HUES6 (cell line): ENCODE measurements around the gene KRT77.

ENCODE experiments used
- H3K27ac ChIP-seq: 2 replicates; pipeline ENCODE4 v1.7.0; 2013; ENCODE audit warnings: low read depth, mild to moderate bottlenecking, low read length, inconsistent platforms
- H3K27me3 ChIP-seq: 2 replicates; pipeline ENCODE4 v1.6.1; 2013; ENCODE audit warnings: low read length; ENCODE audit not compliant: control insufficient read depth, insufficient read depth
- H3K36me3 ChIP-seq: 2 replicates; pipeline ENCODE4 v1.6.1; 2013; ENCODE audit warnings: low read length; ENCODE audit not compliant: control insufficient read depth, insufficient read depth
- H3K4me1 ChIP-seq: 2 replicates; pipeline ENCODE4 v1.6.1; 2013; ENCODE audit warnings: low read length; ENCODE audit not compliant: control insufficient read depth, insufficient read depth
- H3K4me3 ChIP-seq: 2 replicates; pipeline ENCODE4 v1.5.1; 2013; ENCODE audit warnings: low read depth, low read length
- H3K9ac ChIP-seq: one replicate; pipeline ENCODE4 v1.6.1; 2013; ENCODE audit warnings: mild to moderate bottlenecking, low read length
- H3K9me3 ChIP-seq: 2 replicates; pipeline ENCODE4 v1.6.1; 2013; ENCODE audit warnings: low read depth, low read length; ENCODE audit not compliant: control insufficient read depth, insufficient read depth

The KRT77 gene

DNA sequence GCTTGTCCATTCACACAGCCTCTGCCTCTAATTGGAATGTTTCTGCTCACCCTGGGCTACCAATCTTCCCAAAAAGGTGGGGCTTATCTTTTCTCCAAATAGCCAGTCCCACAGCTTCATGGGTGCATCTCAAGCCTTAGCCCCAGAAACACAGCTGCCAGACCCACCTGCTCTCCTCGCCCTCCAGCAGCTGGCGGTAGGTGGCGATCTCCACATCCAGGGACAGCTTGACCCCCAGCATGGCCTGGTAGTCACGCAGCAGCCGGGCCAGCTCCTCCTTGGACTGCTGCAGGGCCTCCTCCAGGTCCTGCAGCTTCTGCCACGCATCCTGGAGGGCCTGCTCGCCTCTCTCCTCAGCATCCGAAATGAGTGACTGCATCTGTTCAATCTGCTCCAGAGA is 11.1 kb downstream of the KRT77 start:
- H3K27ac ChIP-seq = no peak overlapping the region
- no peaks in the 10 kb centered on the region for H3K9me3 ChIP-seq
- H3K27me3 ChIP-seq = peaks cover 65% of the 10 kb centered on the region
- no peak overlapping the region for H3K4me3 ChIP-seq
- no peaks in the 10 kb centered on the region for H3K36me3 ChIP-seq
- no peak overlapping the region for H3K9ac ChIP-seq
- H3K4me1 ChIP-seq = peaks cover 7% of the 10 kb centered on the region

DNA sequence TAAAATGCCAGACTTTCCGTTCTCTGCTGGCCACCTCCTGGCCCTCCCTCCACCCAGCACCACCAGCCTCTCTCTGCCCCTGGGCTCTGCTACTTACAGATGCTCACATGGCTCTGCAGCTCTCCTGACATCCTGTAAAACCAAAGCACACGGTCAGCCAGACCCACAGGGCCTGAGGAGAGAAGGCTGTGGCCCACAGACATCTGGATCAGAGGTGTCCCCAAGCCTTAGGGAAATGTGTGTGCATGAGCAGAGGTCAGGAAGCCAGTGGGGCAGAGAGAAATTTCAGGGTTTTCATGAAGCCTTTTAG is 11.5 kb downstream of the KRT77 start:
- Histone ChIP-seq H3K27me3 (peaks cover 69% of the 10 kb centered on the region), H3K9ac (no peak overlapping the region), H3K4me1 (peaks cover 7% of the 10 kb centered on the region), H3K4me3 (no peak overlapping the region), H3K9me3 (no peaks in the 10 kb centered on the region), H3K36me3 (no peaks in the 10 kb centered on the region), H3K27ac (no peak overlapping the region)

DNA sequence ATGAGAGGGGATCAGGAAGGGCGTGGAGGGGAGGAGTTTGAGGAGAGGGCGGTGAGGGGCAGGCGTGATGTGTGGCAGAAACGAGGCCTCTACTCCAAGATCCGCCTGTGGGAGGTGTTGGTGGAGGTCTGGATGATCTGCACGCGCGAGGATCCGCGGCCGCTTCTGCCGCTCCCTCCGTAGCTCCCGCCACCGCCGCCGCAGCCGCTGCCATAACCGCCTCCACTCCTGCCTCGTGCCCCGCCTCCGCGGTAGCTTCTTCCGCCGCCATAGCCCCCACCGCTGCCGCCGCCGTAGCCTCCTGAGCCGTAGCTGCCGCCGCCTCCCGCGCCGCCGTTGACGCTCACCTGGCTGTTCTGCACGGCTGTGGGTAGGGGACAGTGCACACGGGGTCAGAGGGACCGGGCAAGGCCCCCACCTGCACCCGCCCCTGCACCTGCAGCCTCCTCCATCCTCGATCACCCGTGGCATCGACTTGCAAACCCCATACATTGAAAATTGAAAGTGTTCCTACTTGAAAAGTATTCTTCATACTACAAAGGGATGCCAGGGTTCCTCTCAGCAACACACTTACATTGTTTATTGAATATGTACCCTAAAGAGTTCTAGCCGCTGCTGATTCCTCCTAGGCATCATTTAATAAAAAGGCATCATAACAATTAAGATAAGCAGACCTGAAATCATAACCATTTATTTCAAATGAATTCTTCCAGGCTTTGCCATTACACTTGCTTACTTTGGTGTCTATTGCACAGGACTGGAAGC is 12.1 kb downstream of the KRT77 start:
- Histone ChIP-seq H3K9me3 (no peaks in the 10 kb centered on the region), H3K4me1 (peaks cover 7% of the 10 kb centered on the region), H3K4me3 (peak overlapping the region; percentile 50), H3K27ac (no peak overlapping the region), H3K9ac (no peak overlapping the region), H3K36me3 (no peaks in the 10 kb centered on the region), H3K27me3 (peaks cover 74% of the 10 kb centered on the region)

DNA sequence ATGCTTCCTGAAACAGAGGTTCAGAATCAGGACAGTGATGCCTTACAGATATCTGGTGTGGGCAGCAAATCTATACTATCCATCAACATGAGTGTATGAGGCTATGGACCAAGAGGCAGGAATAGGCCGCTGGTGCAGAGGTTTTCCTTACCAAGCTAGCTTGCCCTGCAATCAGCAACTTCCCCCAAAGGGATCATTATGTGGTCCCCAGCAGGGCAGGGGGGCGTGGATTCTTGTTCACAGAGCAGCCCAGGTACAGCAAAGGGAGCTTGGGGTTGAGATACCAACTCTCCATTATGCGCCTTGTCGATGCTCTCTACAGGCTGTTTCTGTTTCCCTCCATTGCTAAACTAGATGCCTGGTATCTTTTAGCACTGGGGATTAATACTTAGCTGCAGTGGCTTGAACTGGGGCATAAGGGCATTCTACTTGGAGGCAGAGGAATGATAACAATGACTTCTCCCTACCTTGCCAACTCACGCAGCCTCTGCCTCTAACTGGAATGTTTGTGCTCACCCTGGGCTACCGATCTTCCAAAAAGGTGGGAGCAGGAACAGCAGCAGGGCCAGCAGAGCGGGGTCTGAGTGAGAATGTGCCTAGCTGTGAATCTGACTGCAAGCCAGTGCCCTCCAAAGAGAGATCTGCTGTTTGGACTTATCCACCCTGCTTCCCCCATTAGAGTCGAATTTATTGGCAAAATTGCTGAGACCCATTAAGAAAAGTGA is 12.8 kb downstream of the KRT77 start:
- no peak overlapping the region for H3K9ac ChIP-seq
- no peak overlapping the region for H3K27ac ChIP-seq
- H3K4me1 ChIP-seq = peaks cover 7% of the 10 kb centered on the region
- H3K9me3 ChIP-seq = no peaks in the 10 kb centered on the region
- peak overlapping the region; percentile 50 for H3K4me3 ChIP-seq
- peaks cover 80% of the 10 kb centered on the region for H3K27me3 ChIP-seq
- H3K36me3 ChIP-seq = no peaks in the 10 kb centered on the region

DNA sequence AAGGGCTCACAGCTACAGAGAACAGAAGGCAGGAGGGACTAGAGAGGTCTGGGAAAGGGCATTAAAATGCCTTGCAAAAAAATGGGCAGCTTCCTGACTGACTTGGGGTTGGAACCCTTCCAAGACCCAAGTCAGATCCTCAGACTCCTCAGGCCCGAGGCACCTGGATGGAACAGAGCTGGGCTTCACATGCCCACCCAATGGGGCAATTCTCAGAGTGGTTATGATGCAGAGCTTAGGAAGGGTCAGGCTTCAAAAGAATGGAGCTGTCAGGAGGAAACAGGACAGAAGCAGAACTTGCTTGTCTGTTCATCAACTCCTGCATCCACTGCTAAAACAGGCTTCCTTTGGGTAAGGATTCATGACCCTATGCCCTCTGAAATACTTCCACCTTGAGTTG is 13.4 kb downstream of the KRT77 start:
- no peak overlapping the region for H3K4me3 ChIP-seq
- H3K27me3 ChIP-seq = peaks cover 80% of the 10 kb centered on the region
- no peak overlapping the region for H3K27ac ChIP-seq
- H3K9ac ChIP-seq = no peak overlapping the region
- no peaks in the 10 kb centered on the region for H3K36me3 ChIP-seq
- no peaks in the 10 kb centered on the region for H3K9me3 ChIP-seq
- peaks cover 7% of the 10 kb centered on the region for H3K4me1 ChIP-seq

DNA sequence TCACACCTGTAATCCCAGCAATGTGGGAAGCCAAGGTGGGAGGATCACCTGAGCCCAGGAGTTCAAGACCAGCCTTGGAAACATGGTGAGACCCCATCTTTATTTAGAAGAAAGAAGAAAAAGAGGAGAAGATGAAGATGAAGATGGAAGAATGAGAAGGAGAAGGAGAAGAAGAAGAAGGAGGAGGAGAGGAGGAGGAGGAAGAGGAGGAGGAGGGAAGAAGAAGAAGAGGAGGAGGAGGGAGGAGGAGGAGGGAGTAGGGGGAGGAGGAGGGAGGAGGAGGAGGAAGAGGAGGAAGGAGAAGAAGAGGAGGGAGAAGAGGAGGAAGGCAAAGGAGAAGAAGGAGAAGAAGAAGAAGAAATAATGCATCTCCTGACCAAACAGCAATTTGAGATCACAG is 14.1 kb downstream of the KRT77 start:
- Histone ChIP-seq H3K27me3 (peaks cover 78% of the 10 kb centered on the region), H3K36me3 (no peaks in the 10 kb centered on the region), H3K27ac (no peak overlapping the region), H3K9me3 (no peaks in the 10 kb centered on the region), H3K9ac (no peak overlapping the region), H3K4me3 (no peak overlapping the region), H3K4me1 (peaks cover 7% of the 10 kb centered on the region)

DNA sequence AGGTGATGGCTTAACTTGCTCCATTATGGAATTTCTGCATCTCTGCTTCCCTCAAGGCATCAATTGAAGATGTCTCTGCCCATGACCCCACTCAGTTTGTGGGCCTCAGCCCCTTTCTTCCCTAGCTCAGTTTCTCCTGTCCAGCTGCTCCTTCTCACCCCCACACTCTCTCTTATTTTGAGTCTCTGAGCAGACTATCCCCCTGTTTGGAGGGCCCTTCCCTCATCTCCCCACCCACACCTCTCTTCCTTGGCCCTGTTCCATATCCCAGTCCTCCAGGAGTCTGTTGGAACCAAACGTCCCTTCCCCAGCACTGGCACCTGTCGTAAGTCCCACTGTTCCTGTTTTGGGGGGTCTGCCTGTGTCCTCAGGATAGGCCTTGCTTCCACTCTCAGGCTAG is 14.8 kb downstream of the KRT77 start:
- Histone ChIP-seq H3K27ac (no peak overlapping the region), H3K27me3 (peaks cover 77% of the 10 kb centered on the region)

DNA sequence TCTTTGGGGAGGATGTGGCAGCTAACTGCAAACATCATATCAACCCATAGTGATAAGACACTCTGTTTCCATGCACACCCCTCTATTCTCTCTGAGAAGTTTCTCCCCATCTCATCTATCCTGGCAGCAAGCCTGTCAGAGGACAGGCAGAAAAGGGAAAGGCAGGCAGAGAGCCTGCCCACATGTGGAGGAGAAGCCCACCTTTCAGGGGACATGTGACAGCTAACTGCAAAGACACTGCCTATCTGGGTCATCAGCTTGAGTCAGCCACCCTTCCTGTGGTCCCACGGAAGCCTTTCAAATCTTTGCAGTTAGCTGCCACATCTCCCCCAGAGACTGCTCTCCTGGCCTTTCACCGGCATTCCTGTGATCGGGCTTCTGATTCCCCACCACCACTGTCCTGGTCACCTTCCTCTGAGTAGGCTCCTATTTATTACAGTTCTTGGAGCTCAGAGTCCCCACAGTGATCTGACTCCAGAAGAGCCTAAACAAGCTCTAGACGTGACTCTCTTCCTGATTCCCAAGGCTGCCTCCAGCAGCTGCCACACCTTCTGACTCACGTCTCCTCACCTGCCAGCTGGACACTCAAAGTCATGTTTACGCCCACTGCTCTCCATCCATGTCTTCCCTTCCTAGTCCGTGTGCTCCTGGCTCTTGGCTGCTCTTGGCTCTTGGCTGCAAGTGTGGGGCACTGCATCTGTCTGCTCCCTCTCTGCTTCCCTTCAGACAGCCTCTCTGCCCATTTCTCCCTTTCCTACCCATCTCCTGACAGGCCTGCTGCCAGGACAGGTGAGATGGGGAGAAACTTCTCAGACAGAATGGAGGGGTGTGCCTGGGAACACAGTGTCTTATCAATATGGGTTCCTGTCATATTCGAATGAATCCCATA is 15.6 kb downstream of the KRT77 start:
- peaks cover 70% of the 10 kb centered on the region for H3K27me3 ChIP-seq
- H3K9me3 ChIP-seq = no peaks in the 10 kb centered on the region
- no peaks in the 10 kb centered on the region for H3K36me3 ChIP-seq
- no peak overlapping the region for H3K27ac ChIP-seq
- peaks cover 7% of the 10 kb centered on the region for H3K4me1 ChIP-seq
- H3K9ac ChIP-seq = no peak overlapping the region
- no peak overlapping the region for H3K4me3 ChIP-seq

More for the DNA sequence above, 14.8 kb downstream of the KRT77 start:
- peaks cover 7% of the 10 kb centered on the region for H3K4me1 ChIP-seq
- H3K9me3 ChIP-seq = no peaks in the 10 kb centered on the region
- H3K9ac ChIP-seq = no peak overlapping the region
- H3K4me3 ChIP-seq = no peak overlapping the region
- H3K36me3 ChIP-seq = no peaks in the 10 kb centered on the region

DNA sequence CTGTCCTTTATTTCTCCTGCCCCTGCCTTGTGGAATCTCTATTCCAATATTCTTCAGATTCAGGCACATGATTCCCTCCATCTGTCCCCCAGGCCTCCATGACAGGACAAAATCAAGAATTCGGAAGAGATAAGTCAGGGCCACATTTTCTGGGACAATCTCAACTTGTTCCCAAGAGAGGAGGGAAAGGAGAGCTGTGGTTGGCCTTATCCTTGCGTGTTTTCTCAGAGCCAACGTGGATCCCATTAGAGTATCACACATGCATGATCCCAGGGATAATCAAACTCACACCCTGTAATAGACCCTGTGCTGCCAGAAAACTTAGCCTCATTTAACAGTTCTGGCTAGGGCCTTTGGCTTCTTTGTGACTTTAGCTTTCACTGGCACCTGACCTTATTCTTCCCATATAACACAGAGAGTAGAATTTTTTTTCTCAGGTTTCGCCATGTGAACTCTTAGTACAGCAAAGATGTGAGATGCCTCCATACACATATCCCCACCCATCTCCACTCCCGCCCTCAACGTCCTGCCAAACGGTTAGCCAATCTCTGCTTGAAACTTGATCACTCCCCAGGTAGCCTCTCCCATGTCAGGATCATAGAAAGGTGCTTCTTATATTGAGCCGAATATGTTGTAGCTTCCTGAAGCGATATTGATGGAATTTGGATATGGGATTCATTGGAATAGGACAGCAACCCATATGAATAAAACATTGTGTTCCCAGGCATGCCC is 16.4 kb downstream of the KRT77 start:
- Histone ChIP-seq H3K9ac (no peak overlapping the region), H3K9me3 (no peaks in the 10 kb centered on the region), H3K27ac (no peak overlapping the region), H3K27me3 (peaks cover 64% of the 10 kb centered on the region), H3K36me3 (no peaks in the 10 kb centered on the region), H3K4me3 (no peak overlapping the region), H3K4me1 (peaks cover 7% of the 10 kb centered on the region)

DNA sequence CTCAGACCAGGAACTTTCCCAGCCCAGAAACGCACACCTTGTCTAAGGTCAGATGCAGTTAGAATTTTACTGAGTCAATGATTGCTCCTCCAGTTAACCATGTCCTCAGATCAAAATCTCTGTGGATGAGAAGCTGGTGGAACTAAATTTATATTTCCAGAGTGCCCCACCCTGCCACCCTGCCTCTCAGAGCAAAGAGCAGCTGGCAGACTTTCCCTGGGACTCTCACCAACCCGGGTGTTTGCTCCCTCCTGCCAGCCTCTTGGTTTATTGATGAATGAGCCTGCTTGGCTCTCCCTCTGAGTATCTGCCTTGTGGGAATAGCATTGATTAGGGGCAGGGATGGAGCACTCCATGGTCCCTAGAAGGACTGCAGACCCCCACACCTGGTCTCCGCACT is 17.3 kb downstream of the KRT77 start:
- Histone ChIP-seq H3K36me3 (no peaks in the 10 kb centered on the region), H3K27ac (no peak overlapping the region), H3K27me3 (peaks cover 62% of the 10 kb centered on the region), H3K4me1 (peaks cover 7% of the 10 kb centered on the region), H3K9ac (no peak overlapping the region), H3K9me3 (no peaks in the 10 kb centered on the region), H3K4me3 (no peak overlapping the region)
